OCI-LY7 (cell line): ENCODE measurements around the gene EPHX1. TPM values are rescaled to one million over a fixed set of nuclear protein-coding genes. Genes with fewer than 3 reads are reported as not detected.
A peak's percentile ranks its signal among the peaks of the same experiment; 100 is the strongest.

Experiments used
- BruUV-seq: library from RNA; stranded (reverse); fragments of 400-500 nt; replicated peaks from 2 replicates; lab custom pipeline; 2021; lab: Mats Ljungman, UMichigan
- CTCF ChIA-PET: fragments of 300-600 bp; sonication (Branson Sonifier 250); formaldehyde crosslinking; loops from one replicate; lab custom pipeline; 2022; ENCODE audit warnings: antibody characterized with exemption; ENCODE audit not compliant: unreplicated experiment; lab: Charles Lee
- POLR2A ChIA-PET: fragments of 300-600 bp; sonication (Branson Sonifier 250); formaldehyde crosslinking; loops from one replicate; lab custom pipeline; 2022; ENCODE audit warnings: antibody characterized with exemption; lab: Charles Lee
- DNase-seq: peaks from one replicate; pipeline ENCODE4 v3.0.0-alpha.2; 2015; ENCODE audit warnings: low spot score
- H2AFZ ChIP-seq: fragments of 200-600 bp; sonication (generic), shearing (Covaris generic); 2 replicates; pipeline ENCODE4 v1.6.1; 2014; ENCODE audit warnings: mild to moderate bottlenecking, antibody characterized with exemption, low read length, moderate library complexity
- H3K27ac ChIP-seq: fragments of 200-600 bp; sonication (generic); 2 replicates; pipeline ENCODE4 v1.5.1; 2014; ENCODE audit warnings: mixed run types, low read depth, mild to moderate bottlenecking, moderate library complexity, low read length, inconsistent platforms; ENCODE audit not compliant: poor library complexity, severe bottlenecking
- H3K36me3 ChIP-seq: fragments of 200-600 bp; sonication (generic); 2 replicates; pipeline ENCODE4 v1.6.1; 2014; ENCODE audit warnings: mild to moderate bottlenecking, antibody characterized with exemption, low read length, moderate library complexity, mixed read lengths; ENCODE audit not compliant: insufficient read depth
- H3K4me1 ChIP-seq: fragments of 200-600 bp; sonication (generic); 2 replicates; pipeline ENCODE4 v1.5.1; 2014; ENCODE audit warnings: mild to moderate bottlenecking, low read length; ENCODE audit not compliant: insufficient read depth, poor library complexity, severe bottlenecking
- H3K4me2 ChIP-seq: fragments of 200-600 bp; sonication (generic); 2 replicates; pipeline ENCODE4 v1.6.1; 2014; ENCODE audit warnings: mild to moderate bottlenecking, low read length
- H3K4me3 ChIP-seq: fragments of 200-600 bp; sonication (generic); 2 replicates; pipeline ENCODE4 v1.5.1; 2014; ENCODE audit warnings: mild to moderate bottlenecking, low read depth, low read length; ENCODE audit not compliant: poor library complexity, severe bottlenecking
- H3K79me2 ChIP-seq: fragments of 200-600 bp; sonication (generic); 2 replicates; pipeline ENCODE4 v1.6.1; 2016; ENCODE audit warnings: low read depth, mild to moderate bottlenecking, low read length, moderate library complexity, mixed read lengths; ENCODE audit not compliant: insufficient read depth
- H3K9me2 ChIP-seq: fragments of 200-600 bp; sonication (generic); 2 replicates; pipeline ENCODE4 v1.6.1; 2016; ENCODE audit warnings: mild to moderate bottlenecking, low read length, mixed read lengths; ENCODE audit not compliant: insufficient read depth
- H3K9me3 ChIP-seq: fragments of 200-600 bp; sonication (generic); 2 replicates; pipeline ENCODE4 v1.6.1; 2014; ENCODE audit warnings: mild to moderate bottlenecking, mixed run types, low read length, mixed read lengths
- H4K20me1 ChIP-seq: fragments of 200-600 bp; sonication (generic); 2 replicates; pipeline ENCODE4 v1.6.1; 2014; ENCODE audit warnings: mild to moderate bottlenecking, antibody characterized with exemption, low read length, moderate library complexity, mixed read lengths; ENCODE audit not compliant: insufficient read depth
- EZH2phosphoT487 ChIP-seq: fragments of 200-600 bp; sonication (generic); IDR thresholded peaks from 2 replicates; pipeline ENCODE4 v1.6.1; 2018; ENCODE audit warnings: low read depth, borderline replicate concordance, mild to moderate bottlenecking, mixed run types, antibody characterized with exemption, low read length, moderate library complexity, mixed read lengths
- intact Hi-C: fragments of 100-400 bp; cut with micrococcal nuclease; formaldehyde crosslinking; loops from one replicate; pipeline ENCODE4 v1.10.0; 2022; ENCODE audit not compliant: unreplicated experiment
- total RNA-seq, 2 experiments: library from RNA; depleted of rRNA in 1 of 2; stranded (reverse); fragments of >200 nt in 1 of 2; shearing (Covaris generic) in 1 of 2; gene quantifications; 2 replicates each; pipeline ENCODE4 v1.2.3, GENCODE V29; 2014 to 2022
- TF ChIP-seq, protein P1 (sequence below): fragments of 200-600 bp; sonication (generic); conservative IDR thresholded peaks from 2 replicates; pipeline ENCODE4 v1.5.1; 2014; ENCODE audit warnings: mild to moderate bottlenecking, antibody characterized with exemption, low read length, moderate library complexity, mixed read lengths

Gene EPHX1
- total RNA-seq, 2 experiments from 2014 or later = 0.44 to 1.3 TPM

DNA sequence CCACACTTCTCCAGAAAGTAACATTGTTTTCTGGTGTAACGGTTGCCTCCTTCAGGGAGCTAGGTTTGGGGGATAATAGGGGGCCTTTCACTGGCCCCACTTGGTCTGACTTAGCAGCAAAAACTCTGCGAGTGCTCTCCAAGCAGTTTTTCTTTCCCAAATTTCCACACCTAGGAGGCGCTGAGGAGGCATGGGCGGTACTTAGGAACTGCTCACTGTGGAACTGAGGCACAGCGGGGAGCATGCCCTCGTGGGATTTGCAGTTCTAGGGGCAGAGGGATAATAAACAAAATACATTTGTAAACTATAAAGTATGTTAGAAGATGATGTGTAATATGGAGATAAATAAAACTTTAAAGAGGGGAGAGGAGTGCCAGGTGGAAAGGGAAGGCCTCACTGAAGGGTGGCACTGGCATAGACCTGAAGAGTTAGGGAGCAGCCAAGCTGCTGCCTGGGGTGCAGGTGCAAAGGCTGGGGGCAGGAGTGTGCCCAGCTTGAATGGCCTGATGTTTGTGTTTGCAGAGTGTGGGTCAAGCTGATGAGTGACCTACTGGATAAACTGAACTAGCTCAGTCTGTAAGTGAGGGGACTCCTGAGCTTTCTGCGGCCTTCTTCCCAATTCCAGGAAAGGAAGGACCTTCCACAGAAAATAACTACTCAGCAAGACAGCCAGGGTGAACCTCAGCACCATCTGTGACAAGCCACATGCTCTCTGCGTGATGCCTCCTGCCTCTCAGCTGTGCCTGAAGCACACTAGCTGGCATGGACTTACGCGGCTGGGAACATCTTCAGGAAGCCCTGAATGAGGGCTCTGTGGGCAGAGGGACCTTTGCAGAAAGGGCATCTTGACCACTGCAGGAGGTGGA lies 1.9 kb downstream of the EPHX1 start:
- no peak for DNase-seq
- Histone ChIP-seq H4K20me1 (no peaks in the 10 kb centered on the region), H2AFZ (no peak overlapping the region), H3K9me2 (no peaks in the 10 kb centered on the region), H3K4me3 (no peak overlapping the region), H3K79me2 (no peaks in the 10 kb centered on the region), H3K27ac (no peak overlapping the region), H3K9me3 (no peaks in the 10 kb centered on the region), H3K4me2 (no peak overlapping the region), H3K36me3 (no peaks in the 10 kb centered on the region), H3K4me1 (no peaks in the 10 kb centered on the region)
- POLR2A ChIA-PET = interaction anchor here (0.6 kb wide), 1 partner anchor 195 kb away, joined by 3 read pairs; no protein-coding TSS in a partner anchor
- CTCF ChIA-PET = no interaction called here
- BruUV-seq = no TSS peak
- intact Hi-C loops = no loop called here
- no peak for TF ChIP-seq EZH2phosphoT487
- TF ChIP-seq, protein P1, sequence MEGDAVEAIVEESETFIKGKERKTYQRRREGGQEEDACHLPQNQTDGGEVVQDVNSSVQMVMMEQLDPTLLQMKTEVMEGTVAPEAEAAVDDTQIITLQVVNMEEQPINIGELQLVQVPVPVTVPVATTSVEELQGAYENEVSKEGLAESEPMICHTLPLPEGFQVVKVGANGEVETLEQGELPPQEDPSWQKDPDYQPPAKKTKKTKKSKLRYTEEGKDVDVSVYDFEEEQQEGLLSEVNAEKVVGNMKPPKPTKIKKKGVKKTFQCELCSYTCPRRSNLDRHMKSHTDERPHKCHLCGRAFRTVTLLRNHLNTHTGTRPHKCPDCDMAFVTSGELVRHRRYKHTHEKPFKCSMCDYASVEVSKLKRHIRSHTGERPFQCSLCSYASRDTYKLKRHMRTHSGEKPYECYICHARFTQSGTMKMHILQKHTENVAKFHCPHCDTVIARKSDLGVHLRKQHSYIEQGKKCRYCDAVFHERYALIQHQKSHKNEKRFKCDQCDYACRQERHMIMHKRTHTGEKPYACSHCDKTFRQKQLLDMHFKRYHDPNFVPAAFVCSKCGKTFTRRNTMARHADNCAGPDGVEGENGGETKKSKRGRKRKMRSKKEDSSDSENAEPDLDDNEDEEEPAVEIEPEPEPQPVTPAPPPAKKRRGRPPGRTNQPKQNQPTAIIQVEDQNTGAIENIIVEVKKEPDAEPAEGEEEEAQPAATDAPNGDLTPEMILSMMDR = peak; percentile 65

DNA sequence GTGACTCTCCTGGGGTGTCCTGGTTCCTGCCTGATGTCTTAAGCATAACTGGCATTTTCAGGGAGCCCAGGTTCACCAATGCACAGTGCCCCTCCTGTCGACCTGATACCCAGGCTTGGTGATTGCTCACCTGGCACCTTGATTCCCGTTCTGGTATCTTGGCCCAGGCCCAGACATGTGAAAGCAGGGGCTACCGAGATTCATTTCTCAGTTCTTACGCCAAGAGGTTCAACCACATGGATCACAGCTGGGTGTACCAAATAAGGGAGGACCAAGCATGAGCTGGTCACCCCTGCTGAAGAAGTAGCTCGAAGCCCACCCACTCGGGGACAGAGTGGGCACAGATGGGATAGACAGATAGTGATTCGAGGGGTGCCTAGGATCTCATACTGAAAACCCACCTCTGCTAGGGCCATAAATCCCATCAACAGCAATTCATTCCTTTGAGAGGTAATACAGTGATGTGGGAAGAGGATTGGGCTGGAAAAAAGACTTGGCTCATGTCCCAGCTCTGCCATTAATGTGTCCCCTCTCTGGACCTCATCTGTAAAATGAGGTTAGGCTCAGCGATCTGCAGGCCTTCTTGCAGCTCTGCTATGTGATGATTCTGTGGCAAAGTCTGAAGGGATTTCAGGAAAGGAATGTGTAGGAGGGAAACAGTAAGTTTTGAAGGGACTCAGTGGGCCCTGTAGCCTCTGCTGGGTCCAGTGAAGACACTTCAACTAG lies 2.7 kb downstream of the EPHX1 start:
- Histone ChIP-seq H3K4me3 (no peak overlapping the region), H3K79me2 (no peaks in the 10 kb centered on the region), H4K20me1 (no peaks in the 10 kb centered on the region), H3K36me3 (no peaks in the 10 kb centered on the region), H2AFZ (no peak overlapping the region), H3K27ac (no peak overlapping the region), H3K4me2 (no peak overlapping the region), H3K4me1 (peaks cover 2% of the 10 kb centered on the region), H3K9me3 (no peaks in the 10 kb centered on the region), H3K9me2 (no peaks in the 10 kb centered on the region)
- ChIA-PET CTCF (no interaction called here), POLR2A (interaction anchor here (0.6 to 1.4 kb wide), 4 partner anchors 24 to 195 kb away, joined by 3 to 6 read pairs (median 4); no protein-coding TSS in a partner anchor)
- DNase-seq = no peak
- intact Hi-C loops = no loop called here
- TF ChIP-seq EZH2phosphoT487 = no peak
- TF ChIP-seq, protein P1 = no peak
- BruUV-seq = no TSS peak
